ENCODE measurements around the gene SLC10A3. TPM values are rescaled to one million over a fixed set of nuclear protein-coding genes. Genes with fewer than 3 reads are reported as not detected.
A peak's percentile ranks its signal among the peaks of the same experiment; 100 is the strongest.

SLC10A3 gene
- total and polyA plus RNA-seq, 2 of the 13 experiments (the other 11 are each of a cell fraction or from before 2014, with no cell fraction given): 10.1 to 11.5 TPM

- TF ChIP-seq SOX13 (IDR thresholded peaks at IDR 0.05) (no peak), SOX13 (CRISPR knock-in tag; conservative IDR thresholded peaks at IDR 0.05 in 1 of 2, IDR thresholded peaks at IDR 0.05 in 1 of 2) (0 out of 4 replicates have a peak, but pooled peaks of 1 of the 2 experiments have one; percentile 23), ZBTB26 (CRISPR knock-in tag; IDR thresholded peaks at IDR 0.05; ENCODE audit: borderline replicate concordance) (no peak), GRHL1 (CRISPR knock-in tag; conservative IDR thresholded peaks at IDR 0.05) (no peak), MIXL1 (CRISPR knock-in tag; IDR thresholded peaks at IDR 0.05) (no peak), GLI4 (CRISPR knock-in tag; IDR thresholded peaks at IDR 0.05; ENCODE audit: borderline replicate concordance) (no peak), ZNF382 (CRISPR knock-in tag; IDR thresholded peaks at IDR 0.05; ENCODE audit: borderline replicate concordance) (no peak), LCORL (IDR thresholded peaks at IDR 0.05) (no peak), LCORL (CRISPR knock-in tag; IDR thresholded peaks at IDR 0.05) (no peak), ZKSCAN5 (CRISPR knock-in tag; IDR thresholded peaks at IDR 0.05) (no peak), ZNF569 (CRISPR knock-in tag; IDR thresholded peaks at IDR 0.05; ENCODE audit: borderline replicate concordance) (no peak), CSRNP2 (CRISPR knock-in tag; conservative IDR thresholded peaks at IDR 0.05; ENCODE audit: low read depth) (no peak), ZBTB49 (CRISPR knock-in tag; IDR thresholded peaks at IDR 0.05; ENCODE audit: borderline replicate concordance) (no peak), ZNF652 (CRISPR knock-in tag; IDR thresholded peaks at IDR 0.05; ENCODE audit: borderline replicate concordance, low read depth) (no peak), ZNF468 (CRISPR knock-in tag; IDR thresholded peaks at IDR 0.05) (no peak), RBM22 (optimal IDR thresholded peaks at IDR 0.05; ENCODE audit: low read length) (no peak), NFE2 (CRISPR knock-in tag; IDR thresholded peaks at IDR 0.05) (no peak), GTF3A (CRISPR knock-in tag; conservative IDR thresholded peaks at IDR 0.05) (no peak), SP1 (IDR thresholded peaks at IDR 0.05) (no peak), SP1 (CRISPR knock-in tag; IDR thresholded peaks at IDR 0.05) (peak; percentile 96), ZNF317 (CRISPR knock-in tag; IDR thresholded peaks at IDR 0.05) (no peak), TRIM24 (CRISPR knock-in tag; IDR thresholded peaks at IDR 0.05) (no peak), BORCS8-MEF2B (CRISPR knock-in tag; IDR thresholded peaks at IDR 0.05) (peak; percentile 83), HMGA1 (CRISPR knock-in tag; conservative IDR thresholded peaks at IDR 0.05) (no peak), RNF2 (conservative IDR thresholded peaks at IDR 0.05; ENCODE audit: low read depth) (0 out of 2 replicates have a peak, but pooled peaks have one; percentile 71)
Observed at GRCh38 chrX:154478728-154479622, 11.5 kb downstream of the SLC10A3 start, which contains the start of gene LAGE3 (continued).

Measured in HepG2 (cell line).